GM21381 (cell line): ENCODE results near the gene SSR4.

Source experiments
- ATAC-seq: cut with Tn5 transposase; IDR thresholded peaks from one replicate; pipeline ENCODE4 v1.9.1; 2021; ENCODE audit warnings: mild to moderate bottlenecking, moderate library complexity; ENCODE audit not compliant: unreplicated experiment

Gene SSR4

DNA sequence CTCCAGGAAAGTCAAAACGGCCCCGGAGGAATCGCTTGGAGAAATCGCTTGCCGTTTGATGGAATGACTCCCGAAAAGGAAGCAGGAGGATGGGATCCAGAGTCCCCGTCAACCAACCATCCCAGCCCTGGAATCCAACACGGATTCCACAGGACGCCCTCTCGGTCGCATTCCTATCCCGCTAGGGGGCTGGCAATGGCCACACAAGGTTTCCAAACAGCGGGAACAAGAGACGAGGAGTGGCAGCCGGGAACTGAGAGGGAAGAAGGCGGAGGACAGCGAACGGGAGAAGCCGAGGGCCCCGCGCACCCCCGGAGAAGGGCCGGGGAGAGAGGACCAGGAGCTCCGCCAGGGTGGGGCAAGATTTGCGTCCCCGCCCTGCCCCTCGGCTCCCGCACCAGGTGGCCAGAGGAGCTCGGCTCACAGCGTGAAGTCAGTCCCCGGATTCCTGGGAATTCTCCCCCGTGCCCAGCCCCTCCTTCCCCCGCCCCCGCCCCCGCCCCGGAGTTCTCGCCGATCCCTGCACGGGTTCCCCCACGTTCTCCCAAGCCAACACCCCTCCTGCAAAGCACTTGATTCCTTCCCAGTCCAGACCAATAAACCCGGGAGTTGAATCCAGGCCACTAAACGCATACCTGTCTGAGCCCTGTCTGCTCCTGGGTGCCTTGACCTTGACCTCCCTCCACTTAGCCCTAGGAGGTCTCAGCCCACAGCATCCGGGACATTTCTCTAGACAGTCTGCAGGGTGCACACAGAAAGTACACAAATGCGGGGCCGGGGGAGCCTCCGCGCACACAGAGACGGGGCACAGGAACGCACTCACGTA lies 34.5 kb downstream of the SSR4 start:
- no peak for ATAC-seq

DNA sequence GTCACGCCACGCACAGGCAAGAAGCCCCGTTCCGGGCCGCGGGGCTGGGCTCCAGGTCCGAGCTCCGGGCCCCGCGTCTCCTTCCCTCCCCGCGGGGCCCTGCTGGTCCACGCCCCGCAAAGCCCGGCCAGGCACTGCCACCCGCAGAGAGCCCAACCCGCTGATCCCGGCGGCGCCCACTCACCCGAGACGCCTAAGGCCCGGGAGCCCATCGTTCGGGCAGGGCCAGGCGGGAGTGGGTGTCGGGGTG lies 35.0 kb downstream of the SSR4 start:
- ATAC-seq = no peak

DNA sequence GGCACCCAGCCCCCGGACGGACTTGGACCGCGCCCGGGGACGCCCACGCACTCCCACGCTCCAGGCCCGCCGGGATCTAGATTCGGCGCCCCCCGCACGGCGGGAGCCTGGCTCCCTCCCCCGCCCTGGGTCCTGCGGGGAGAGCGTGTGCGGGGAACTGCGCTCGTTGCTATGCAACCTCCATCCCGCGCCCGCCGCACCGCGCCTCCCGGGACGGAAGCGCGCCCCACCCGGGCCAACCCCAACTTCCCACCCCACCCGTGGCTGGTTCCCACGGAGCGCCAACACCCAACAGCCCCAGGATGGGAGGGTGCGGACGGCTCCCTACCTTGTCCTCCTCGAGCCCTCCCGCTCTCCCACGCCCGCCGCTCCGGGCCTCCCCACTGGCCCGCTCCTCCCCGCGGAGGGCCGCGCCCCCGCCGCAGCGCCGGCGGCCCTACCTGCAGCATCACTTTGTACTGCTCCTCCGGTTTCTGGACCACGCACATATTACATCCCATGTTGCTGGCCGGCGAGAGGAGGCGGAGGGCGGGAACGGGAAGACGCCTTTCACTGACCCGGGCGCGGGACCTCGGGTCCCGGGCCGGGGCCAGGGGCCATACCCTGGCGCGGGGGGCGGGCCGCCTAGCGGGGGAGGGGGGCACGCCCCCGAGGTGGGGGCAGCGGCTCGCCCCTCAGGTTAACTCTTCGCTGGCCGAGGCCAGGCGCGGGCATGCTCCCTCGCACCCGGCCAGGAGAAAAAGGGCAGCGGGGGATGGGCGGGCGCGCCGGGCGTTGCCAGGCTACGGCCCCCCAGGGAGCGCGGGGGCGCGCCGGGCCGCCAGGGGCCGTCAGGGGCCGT lies 35.6 kb downstream of the SSR4 start, which contains the start of gene PDZD4:
Gene PDZD4 (minus strand): TSS at position 746 of the 841 bp plus-strand sequence. CDS start 246 bp downstream, at position 500.
- ATAC-seq = no peak

DNA sequence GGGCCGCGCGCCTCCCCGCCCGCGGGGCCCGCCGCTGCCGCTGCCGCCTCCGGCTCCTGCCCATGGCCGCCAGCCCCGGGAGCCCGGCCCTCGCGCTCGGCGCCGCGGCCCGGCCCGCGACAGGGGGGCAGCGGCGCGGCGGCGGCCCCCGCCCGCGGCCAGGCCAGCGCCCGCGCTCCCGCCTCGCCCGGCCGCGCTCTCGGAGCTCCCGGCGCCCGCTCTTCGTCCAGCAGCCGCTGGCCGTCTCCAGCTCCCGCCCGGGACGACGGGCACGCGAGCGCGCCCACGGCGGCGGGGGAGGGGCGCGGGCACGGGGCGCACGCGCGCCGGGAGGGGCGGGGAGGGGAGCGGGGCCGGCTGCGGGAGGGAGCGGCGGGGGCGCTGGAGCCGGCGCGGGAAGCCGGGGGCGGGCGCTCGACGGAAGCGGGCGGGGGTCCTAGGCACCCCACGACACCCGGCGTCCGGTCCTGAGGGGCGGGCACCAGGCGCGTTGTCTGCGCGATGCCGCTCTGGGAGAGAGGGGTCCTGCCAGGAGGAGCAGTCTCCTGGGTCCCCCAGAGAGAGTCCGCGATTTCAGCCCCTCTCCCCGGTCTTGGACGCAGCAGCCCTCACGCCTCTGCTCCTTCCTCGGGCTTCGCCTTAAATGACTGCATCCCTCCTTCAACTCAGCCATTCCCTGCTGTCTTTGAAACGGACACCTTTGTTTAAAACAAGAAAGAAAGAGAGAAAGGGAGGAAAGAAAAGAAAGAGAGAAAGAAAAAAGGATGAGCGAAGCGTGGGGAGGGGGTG lies 36.4 kb downstream of the SSR4 start:
- no peak for ATAC-seq

DNA sequence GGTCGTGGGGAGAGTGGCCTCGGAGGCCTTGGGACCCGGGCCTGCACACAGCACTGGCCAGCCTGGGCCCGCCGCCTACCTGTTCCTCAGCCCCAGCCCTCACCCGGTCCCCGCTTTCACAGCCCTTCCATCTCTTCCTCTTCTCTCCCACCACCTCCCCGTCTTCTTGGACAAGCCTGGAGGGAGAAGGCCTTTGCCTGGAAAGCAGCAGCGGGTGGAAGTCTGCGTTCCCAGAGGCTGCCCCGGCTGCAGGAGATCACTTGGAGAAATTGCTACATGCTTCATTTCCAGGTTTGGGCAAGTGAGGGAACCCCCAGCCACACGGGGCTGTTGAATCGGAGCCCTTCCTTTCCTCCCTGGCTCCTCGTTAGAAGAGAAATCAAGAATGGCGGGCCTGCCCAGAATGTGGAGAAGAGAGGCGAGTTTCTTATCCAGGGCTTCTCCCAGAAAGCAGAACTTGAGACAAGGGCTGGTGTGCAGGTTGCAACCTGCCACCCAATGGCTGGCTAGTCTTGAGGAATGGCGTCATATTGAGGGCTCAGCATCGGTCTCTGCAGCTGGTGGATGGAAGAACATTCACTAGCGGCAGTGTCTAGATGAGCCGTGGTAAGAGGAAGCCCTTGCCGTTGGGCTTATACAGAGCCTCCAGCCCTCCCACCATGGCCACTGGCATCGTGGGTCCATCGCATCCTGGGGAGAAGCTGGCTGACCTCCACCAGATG lies 37.1 kb downstream of the SSR4 start:
- ATAC-seq = no peak

DNA sequence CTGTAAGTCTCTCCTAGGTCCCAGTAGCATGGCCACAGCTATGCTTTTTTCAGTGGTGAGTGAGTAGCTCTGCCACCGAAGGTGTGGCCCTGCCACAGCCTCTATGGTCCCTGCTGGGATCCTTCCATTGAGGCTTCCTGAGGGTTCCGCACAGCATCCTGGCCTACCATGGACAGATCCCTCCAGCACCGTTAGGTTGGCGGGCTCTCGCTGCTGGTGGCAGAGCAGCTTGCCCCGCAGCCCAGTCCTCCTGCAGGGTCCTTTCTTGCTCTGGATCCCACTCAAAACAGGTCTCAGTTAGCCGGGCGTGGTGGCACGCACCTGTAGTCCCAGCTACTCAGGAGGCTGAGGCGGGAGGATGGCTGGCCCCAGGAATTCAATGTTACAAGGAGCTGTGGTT lies 38.3 kb downstream of the SSR4 start:
- ATAC-seq = no peak

DNA sequence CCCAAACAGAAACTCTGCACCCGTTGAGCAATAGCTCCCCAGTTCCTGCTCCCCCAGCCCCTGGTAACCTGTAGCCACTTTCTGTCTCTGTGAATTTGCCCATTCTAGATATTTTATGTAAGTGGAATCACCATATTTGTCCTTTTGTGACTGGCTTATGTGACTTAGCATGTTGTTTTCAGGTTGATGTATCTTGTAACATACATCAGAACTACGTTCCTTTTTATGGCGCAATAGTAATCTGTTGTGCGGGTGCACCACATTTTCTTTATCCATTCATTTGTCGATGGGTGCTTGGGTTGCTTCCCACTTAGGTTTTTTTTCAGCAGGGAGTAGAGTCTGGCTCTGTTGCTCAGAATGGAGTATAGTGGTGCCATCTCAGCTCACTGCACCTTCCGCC lies 42.5 kb downstream of the SSR4 start:
- no peak for ATAC-seq

DNA sequence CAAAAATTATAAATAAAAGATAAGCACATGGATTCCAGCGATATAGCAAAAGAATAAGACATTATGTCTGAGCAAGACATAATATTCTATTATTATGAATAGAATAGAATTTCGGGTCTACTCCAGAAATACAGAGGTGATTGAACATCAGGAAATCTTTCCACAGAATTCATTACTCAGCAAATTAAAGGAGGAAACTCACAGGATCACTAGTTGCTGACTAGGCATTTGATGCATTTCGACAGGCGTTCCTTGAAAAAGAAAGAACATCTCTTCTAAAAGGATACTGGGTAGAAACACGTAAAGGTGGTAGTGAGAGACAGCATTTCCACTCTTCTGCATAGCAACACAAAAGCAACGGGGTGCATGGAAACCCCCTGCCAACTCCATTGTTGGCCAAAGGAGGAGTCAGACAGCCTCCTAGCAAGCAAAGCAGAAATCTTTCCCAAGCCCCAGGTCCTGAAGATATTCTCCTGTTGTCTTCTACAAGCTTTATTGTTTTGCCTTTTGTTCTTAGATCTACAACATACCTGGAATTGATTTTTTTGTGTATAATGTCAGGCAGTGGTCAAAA lies 50.1 kb downstream of the SSR4 start:
- ATAC-seq = no peak

DNA sequence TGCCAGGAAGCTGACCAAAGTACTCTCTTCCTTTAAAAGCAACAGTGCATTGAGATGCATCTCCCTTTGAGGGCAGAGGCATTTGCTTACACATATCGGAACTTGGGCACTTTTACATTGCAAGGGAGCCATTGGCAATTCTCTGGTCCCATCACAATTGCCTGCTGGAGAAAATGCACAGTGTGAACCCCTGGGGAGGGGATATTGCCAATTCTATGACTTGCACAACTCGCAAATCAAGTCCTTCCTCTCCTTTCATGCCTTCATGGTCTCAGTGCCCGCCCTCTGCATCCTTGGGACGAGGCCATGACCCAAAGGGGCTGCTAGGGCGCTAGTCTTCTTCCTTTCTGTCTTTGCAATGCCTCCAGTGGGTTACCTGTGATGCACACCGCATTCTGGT lies 50.7 kb downstream of the SSR4 start:
- ATAC-seq = no peak

DNA sequence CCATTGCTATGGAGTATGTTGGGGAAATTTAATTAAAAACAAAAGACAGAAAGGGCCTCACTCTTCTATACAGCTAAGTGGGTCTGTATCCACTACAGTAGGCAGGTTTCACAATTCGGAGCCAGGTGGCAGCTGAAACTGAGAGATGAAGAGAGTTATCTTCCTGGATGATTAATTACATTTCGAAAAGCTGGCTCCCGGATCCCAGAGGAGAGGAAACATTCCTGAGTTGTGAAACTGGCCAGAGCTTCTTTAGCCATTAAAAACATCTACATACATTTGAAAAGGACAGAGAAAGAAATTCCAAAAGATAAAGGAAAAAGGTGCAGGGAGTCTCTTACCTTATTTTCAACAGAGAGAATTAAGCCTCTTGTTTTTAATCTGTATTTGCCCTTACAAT lies 51.4 kb downstream of the SSR4 start:
- ATAC-seq = no peak
